Limb (tissue), 2 donors: ENCODE data around the gene SARM1.
"Not testable (repeated sequence)": the region's sequence is repeated elsewhere in the genome, so short reads cannot be mapped to it uniquely, and the experiment has no call there.

Source experiments
- DNase-seq, 2 donors: peaks; one replicate each; pipeline ENCODE4 v3.0.0-alpha.2; 2016; ENCODE audit errors: extremely low spot score in 2 of 2

Gene SARM1

DNA sequence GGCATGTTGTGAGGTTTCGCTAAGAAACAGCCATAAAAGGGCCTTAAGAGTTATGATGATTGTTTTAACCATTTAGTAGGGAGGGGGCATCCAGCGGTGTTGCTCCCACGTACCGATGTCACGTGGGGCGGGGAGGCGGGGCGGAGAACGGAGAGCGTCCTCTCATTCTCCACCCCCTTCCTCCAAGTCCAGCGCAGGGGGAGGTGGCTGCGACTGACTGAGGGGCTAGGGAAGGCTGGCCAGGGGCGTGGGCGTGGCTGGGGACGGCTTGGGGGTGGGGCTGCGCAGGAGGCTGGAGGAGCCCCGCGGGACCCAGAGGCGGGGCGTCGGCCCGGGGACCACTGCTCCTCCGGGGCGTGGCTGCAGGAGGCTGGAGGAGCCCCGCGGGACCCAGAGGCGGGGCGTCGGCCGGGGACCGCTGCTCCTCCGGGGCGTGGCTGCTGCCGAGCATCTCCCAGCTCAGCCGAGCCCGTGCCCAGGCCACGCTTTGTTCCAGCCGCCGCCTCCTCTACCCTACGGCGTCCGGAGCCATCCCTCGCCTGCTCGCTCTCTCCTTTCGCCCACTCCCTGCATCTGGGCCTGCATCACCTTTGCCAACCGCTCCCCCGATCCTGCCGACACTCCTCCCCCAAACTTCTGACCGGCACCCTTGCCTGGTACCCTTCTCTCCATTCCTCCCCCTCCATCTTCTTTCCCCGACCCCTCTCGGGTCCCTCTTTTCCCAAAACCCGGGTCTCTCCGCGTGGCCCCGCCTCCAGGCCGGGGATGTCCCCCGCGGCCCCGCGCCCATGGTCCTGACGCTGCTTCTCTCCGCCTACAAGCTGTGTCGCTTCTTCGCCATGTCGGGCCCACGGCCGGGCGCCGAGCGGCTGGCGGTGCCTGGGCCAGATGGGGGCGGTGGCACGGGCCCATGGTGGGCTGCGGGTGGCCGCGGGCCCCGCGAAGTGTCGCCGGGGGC, at the start of gene SARM1:
TSS of gene SARM1 (plus strand) at position 450 of the 958 bp plus-strand sequence. CDS start at position 789, 339 bp downstream.
- peak; percentile 74 to 91 for DNase-seq

DNA sequence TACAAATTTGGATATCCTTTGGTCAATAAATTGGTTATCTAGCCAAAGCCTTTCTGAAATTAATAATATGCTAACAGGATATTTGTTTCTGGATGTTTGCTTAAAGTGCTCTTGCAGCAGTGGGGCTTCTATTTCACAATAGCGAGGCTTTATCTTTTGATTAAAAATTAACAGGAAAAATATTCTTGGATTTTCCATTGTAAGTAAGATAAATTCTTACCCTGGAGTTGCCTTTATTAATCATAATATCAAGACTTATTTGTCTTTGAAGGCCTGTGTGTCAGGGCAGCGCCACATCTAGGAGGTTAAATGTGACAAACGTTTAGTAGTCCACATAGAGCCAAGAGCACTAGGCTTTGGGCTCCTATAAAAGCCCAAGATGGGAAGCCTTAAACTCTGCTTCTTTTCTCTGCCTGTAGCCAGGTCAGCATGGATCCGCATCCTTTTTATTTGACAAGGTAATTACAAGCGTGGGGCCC, 47.2 kb upstream of the SARM1 start:
- no peak for DNase-seq

DNA sequence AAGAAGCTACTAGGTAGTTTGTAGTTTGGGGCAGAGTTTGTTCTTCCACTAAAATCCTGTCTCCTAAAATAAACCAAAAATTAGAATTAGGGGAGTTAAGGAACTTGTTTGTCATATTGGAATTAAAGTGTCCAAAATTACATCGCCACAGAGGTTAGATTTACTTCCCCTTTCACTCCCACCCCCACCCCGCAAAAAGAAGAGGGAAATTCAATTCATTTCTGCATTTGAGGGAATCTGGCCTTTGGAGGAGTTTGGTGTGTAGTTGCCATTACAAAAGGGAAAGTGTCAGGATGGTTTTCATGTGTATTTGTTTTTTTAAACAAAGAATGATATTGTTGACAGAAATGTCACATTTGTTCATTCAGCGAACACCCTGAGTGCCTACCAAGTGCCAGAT, 46.7 kb upstream of the SARM1 start:
- DNase-seq, result no peak

DNA sequence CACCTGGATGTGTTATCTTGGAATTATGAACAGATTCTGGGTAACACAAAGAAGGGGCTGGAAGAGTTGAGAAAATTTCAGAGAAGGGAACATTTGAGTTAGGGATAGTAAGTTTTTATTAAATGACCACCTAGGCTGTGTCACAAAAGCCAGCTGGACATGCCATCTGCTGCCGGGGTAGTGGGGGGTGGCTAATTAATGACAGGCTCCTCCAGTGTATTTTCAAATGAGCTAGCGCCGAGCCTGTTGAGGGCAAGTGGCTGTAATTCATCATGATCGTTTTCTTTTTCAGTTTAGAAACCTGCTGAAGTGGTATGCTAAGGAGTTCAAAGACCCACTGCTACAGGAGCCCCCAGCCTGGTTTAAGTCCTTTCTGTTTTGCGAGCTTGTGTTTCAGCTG, 46.3 kb upstream of the SARM1 start:
- DNase-seq, result no peak

DNA sequence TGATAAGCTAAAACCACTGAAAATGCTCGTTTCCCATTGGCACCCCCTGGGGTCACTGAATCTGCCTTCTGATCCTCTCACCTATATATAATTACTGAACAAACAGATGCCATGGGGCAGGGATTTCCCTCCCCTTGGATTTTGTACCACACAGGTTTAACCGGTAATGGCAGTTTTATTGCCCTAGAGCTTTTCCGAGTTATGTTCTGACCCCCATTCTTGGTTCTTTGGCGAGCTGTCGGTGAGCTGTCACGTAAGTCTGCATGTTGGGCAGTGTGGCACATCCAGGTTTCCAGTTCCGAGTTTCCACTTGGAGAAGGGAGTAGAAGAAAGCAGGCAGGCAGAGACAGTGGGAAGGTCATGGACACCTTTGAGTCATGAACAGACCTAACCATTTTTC, 45.4 kb upstream of the SARM1 start:
- peak in 1 of 2 donors; percentile 6 for DNase-seq

DNA sequence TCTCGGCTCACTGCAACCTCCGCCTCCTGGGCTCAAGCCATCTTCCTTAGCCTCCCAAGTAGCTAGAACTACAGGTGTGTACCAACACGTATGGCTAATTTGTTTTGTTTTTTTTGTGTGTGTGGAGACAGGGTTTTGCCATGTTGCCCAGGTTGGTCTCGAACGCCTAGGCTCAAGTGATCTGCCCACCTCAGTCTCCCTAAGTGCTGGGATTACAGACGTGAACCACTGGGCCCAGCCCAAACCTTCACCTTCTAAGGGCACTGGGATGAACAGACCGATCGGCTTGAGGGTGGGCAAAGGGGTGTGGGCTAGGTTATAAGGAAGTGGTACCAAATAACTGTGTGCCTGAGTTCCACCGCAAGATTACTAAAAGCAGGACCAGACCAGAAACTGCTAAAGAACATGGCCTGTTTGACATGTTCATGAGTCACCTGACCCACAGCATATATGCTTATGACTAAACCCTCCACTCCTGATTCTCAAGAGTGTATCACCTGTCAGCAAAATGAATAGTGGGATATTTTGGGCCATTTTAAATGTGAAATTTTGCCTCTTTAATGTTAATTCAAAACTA, 44.4 kb upstream of the SARM1 start:
- peak in 1 of 2 donors; percentile 2 for DNase-seq

DNA sequence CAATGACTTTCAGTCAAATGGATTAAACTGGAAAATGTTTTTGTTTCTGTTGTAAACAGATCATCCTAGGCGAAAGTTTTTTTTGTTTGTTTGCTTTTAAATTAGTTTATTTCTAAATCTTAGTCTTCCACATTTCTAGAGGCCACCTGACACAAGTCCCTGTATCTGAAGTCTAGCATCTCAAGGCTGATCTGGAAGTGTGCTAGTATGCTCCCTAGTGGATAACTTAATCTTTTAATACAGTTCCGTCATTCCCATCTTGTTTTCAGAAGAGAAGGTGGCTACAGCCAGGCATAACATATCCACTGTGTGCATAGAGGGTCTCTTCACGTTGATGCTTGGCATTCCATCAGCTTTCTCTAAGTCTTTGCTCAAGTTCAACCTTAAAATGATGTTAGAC, 43.8 kb upstream of the SARM1 start:
- no peak for DNase-seq

DNA sequence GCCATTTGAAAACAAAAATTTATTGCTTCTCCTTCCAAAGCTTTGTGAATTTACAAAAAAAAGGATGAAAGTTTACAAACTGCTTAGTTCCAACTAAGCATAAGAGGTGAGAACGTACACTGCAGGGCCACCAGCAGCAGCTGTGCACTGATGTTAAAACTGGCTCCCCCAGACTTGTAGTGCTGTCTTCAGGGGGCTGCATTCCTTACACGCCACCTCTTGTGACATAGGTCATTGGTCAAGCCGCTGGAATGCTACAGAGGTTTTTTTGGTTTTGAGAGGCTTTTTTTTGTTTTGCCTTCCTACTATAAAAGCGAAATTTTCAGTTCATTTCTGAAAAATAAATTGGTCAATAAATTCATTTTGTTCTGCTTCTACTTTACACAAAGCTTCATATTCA, 43.2 kb upstream of the SARM1 start:
- no peak for DNase-seq

DNA sequence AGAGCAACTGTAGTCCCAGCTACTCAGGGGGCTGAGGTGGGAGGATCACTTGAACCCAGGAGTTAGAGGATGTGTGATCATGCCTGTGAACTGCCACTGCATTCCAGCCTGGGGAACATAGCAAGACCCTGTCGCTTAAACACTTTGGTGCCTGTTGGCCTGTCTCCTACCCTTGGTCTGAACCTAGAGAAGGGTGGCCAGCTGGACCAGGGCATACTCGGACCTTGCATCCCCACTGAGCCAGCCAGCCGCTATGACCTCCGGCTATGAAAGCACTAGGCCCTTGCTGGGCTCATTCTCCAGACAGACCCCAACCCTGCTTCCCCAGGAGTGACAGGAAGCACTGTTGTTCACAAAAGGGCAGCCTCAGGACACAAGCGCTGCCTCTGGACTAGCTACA, 40.8 kb upstream of the SARM1 start:
- DNase-seq, result no peak

DNA sequence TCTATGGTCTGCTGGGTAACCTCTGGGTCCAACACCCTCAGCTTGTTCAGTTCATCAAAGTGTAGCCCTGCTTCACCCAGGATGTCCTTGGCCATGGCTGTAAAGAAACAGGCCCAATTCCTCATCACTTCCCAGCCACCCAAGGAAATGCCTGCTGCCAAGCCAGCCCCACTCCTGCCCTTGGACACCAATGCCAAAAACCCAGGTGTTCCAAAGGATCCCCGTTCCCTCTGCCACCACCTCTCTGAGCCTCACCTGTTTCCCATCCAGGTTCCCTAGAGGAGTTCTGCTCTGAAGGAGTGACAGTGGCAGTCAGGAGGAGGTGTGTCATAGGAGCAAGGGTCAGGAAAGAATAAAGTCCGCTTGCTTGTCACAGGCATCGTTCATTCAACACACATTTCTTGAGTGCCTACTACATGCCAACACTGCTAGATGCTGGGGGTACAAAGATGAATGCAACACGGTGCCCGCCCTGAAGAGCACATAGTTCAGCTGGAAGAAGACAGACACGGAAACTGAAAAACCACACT, 39.5 kb upstream of the SARM1 start:
- DNase-seq, result no peak

DNA sequence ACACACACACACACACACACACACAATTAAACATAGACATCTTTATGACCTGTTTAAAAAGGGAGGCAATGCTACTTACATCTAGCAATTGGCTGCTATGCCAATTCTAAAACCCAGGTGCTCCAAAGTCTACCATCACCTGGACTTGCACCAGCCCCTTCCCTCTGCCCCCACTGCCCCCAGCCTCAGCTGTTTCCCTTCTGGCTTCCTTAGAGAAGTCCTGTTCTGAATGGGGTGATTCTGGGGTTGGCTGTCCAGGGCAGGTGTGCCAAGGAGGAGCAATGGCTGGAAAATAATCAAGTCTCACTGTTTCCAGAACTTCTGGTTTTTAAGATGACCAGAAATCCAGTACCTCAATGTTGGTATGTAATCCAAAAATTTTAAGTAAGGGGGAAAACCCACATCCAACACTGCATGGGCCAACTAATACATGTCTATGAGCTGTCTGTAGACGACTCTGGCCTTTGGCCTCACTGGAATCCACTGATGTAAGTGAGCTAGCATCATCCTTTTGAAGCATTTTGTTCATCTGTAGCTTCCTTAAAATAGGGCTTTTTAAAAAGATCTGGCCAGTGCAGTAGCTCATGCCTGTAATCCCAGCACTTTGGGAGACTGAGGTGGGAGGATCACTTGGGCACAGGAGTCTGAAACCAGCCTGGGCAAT, 38.3 kb upstream of the SARM1 start:
- DNase-seq, result no peak

DNA sequence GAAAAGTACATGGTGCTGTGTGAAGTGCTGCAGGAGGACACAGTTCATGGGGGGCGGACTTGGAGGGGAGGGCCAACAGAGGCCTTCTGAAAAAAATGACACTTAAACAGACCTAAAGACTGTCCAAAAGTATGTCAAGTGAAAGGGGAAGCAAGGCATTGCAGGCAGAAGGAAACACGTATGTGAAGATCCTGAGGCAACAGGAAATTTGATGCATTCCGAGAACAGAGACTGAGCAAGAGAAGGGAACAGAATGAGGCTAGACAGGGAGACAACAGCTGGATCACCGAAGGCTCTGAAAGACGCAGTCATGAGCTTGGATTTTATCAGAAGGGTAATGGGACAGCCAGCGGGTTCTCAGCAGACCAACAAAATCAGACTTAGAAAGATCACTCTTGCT, 37.3 kb upstream of the SARM1 start:
- DNase-seq, result no peak

DNA sequence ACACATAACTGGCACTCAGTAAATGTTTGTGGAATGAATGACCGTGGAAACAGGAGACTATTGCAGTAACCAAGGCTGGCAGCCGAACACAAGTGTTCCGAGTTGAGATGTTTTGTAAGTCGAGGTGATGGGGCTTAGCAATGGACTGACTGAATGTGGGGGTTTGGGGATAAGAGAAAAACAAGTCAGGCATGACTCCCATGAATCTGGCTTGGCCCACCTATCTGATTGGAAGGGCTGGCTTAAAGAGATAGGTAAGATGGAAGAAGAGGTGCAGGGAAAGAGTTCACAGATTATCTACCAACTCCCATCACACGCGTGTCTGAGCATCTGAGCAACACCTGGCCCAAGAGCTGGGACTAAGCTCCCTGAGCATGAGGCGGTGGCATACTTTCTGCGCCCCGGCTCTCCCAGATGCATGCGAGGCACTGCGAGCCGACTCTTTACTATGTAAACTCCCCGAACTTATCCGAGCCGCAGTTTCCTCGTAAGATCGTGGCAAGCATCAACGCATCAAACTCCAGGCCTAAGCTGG, 36.8 kb upstream of the SARM1 start:
- DNase-seq, result no peak

DNA sequence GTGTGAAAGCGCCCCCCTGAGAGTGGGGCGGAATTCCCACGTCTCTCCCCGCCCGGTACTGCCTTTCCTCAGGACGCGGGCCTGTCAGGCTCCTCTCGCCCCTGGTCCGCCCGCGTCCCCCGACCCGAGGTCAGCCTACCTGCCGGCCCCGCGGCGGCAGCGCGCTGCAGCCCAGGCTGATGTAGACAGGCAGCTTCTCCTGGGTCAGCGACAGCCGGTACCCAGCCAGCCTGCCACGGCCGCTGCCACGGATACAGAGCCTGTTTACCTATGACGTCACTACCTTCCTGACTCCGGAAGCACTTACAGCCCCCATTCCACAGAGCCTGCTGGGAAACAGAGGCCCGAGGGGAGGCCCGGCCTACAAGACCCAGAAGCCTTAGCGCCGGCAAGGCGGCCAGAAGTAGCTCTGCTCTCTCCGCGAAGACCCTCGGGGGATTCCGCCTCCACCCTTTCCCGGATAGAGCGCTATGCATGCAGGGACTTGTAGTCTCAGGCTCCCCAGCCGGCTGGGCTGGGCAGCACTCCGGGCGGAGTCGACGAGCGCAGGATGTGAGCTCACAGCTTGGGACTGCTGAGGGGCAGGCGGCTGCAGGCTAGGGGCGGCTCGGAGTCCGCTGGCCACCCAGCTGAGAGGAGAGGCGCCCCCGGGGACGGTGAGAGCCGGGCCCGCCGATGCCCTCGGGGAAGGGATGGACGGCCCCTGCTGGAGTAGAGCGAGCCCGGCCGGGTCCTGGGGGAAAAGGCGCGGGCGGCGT, 36.1 kb upstream of the SARM1 start, which contains the start of the genes IFT20 and TNFAIP1:
TSS of gene IFT20 (minus strand) at position 272 of the 758 bp plus-strand sequence. CDS start 3,487 bp downstream, outside the sequence.
TSS of gene TNFAIP1 (plus strand) at position 561 of the 758 bp plus-strand sequence. CDS start 3,761 bp downstream, outside the sequence.
- peak; percentile 99 to 100 for DNase-seq

DNA sequence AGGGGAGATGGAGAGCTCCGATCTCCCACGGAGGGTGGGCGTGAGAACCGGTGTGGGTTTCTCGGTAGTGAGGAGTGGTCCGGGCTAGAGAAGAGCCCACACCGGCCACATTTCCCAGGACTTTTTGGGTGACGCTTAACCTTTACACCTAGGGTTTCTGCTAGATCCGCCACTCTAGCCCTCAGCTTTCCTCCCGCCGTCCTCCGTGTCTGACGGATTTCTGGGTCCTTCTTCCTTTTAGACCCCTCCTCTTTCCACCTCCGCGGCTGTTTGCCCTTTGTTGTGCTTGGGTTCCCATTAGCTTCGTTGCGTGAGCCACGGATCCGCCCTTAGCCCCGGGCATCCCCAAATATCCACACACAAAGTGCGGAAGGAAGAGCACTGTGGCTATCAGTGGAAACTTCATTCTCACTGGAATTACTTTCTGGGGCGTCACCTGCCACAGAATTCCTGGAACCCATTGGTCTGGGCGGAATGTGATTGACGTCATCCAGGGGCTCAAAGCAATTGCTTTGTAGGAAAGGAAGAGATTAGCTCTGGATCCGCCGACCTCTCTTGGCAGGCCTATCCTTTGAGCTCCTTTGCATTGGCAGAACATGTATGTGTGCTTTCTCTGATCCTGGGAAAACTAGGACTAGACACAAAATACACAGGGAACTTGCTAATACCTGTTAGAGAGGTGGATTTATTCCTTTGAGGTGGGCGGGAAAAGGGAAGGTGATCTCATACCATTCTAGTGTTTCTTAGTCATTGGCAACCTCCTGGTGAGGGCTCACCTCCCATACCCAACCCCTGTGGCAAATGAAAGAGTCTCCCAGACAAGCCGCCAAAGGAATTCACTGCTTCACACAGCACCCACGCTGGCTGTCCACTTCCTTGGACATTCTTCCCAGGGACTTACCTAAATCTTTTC, 35.3 kb upstream of the SARM1 start:
- DNase-seq, result peak; percentile 65 to 77

DNA sequence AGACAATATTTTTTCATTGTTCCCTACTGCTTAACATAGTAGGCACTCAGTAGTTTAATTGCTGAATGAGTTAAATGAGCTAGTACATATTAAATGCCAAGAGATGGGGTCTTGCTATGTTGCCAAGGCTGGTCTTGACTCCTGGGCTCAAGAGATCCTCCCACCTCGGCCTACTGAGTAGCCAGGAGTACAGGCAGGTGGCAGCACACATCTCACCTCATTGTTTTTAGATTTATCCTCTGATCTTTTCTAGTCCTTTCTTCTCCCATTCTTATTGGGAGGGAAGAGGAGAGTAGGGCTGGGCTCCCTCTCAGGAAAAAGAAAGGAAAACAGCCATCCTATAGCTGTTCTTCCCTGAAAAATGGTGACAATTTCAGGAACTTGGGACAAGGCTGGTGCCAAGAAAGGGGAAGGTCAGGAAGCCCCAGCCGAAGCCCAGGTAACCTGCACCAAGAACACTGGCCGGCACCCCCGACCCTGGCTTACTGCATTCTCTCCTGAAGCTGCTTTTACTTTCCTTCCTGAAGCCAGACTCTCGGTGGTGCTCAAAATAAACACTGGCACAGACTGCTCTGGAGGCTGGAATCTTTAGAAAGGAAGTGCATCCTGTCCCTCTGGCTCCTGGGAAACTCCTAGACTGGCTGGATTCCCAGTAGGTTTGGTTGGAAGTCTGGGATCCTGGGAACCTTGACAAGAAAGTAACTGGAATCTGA, 33.3 kb upstream of the SARM1 start:
- DNase-seq, result no peak

DNA sequence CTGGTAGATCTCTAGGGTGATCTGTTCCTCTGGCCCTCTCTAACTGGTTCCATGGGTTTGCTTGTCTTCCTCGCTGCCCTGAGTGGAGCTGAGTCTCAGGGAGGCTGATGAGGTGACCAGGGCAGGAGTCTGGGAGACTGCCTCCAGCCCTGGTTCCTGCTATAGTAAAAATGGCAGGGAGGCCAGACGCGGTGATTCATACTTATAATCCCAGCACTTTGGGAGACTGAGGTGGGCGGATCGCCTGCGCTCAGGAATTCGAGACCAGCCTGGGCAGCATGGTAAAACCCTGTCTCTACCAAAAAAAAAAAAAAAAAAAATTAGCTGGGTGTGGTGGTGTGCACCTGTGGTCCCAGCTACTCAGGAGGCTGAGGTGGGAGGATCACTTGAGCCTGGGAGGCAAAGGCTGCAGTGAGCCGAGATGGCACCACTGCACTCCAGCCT, 32.7 kb upstream of the SARM1 start:
- not testable (repeated sequence) for DNase-seq

DNA sequence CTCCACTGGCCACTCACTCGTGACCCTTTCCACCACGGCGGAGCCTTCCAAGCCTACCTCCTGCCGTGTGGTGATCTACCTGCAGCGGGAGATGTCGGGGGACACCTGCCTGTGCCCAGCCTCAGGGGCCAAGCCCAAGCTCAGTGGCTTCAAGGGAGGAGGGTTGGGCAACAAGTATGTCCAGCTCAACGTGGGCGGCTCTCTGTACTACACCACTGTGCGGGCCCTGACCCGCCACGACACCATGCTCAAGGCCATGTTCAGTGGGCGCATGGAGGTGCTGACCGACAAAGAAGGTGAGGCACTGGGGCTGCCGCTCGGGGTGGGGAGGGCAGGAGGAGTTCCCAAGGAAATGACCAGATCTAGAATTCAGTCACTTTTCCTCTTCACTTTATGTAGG, 32.1 kb upstream of the SARM1 start:
- DNase-seq, result no peak

DNA sequence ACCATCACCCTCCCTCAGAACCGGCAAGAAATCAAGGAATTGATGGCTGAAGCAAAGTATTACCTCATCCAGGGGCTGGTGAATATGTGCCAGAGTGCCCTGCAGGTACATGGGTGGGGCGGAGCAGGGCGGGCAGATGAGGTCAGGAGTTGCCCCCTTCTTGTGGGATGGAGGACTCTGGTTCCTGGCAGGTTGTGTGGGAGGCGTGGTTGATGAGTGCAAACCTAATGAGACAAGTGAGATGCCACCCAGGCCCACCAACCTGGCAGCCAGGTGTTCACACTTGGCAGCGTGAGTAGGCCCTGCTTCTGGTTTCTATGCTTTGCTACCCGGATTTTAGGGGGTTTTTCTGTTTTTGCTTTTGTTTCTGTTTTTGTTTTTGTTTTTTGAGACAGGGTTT, 31.1 kb upstream of the SARM1 start:
- DNase-seq, result no peak
